Effector memory CD8-positive, alpha-beta T cell (primary cell): ENCODE measurements around the gene BIRC5.

Experiments used
- ATAC-seq: fragments of 150-1000 bp; cut with Tn5 transposase; replicated peaks from 2 replicates; pipeline ENCODE4 v1.10.0; 2021; ENCODE audit warnings: mild to moderate bottlenecking, moderate library complexity
- DNase-seq, 3 experiments: peaks; one replicate each; pipeline ENCODE4 v3.0.0; 2021
- H3K27ac Mint-ChIP-seq, 2 donors: one replicate each; pipeline ENCODE4 v1.8.0; 2022; ENCODE audit warnings: mild to moderate bottlenecking in 2 of 2, mixed read lengths in 2 of 2, moderate library complexity in 2 of 2
- H3K27me3 Mint-ChIP-seq, 2 donors: one replicate each; pipeline ENCODE4 v1.8.0; 2022; ENCODE audit warnings: mixed read lengths in 2 of 2
- H3K36me3 Mint-ChIP-seq: one replicate; pipeline ENCODE4 v1.8.0; 2022; ENCODE audit warnings: mild to moderate bottlenecking, moderate library complexity, mixed read lengths; ENCODE audit not compliant: insufficient read depth
- H3K4me1 Mint-ChIP-seq, 2 donors: one replicate each; pipeline ENCODE4 v1.8.0; 2022; ENCODE audit warnings: low read depth in 2 of 2, mixed read lengths in 2 of 2
- H3K4me3 Mint-ChIP-seq, 2 donors: one replicate each; pipeline ENCODE4 v1.8.0; 2022; ENCODE audit warnings: mild to moderate bottlenecking in 2 of 2, mixed read lengths in 2 of 2, moderate library complexity in 2 of 2
- H3K9me3 Mint-ChIP-seq, 2 donors: one replicate each; pipeline ENCODE4 v1.8.0; 2022; ENCODE audit warnings: mixed read lengths in 2 of 2

BIRC5 gene

DNA sequence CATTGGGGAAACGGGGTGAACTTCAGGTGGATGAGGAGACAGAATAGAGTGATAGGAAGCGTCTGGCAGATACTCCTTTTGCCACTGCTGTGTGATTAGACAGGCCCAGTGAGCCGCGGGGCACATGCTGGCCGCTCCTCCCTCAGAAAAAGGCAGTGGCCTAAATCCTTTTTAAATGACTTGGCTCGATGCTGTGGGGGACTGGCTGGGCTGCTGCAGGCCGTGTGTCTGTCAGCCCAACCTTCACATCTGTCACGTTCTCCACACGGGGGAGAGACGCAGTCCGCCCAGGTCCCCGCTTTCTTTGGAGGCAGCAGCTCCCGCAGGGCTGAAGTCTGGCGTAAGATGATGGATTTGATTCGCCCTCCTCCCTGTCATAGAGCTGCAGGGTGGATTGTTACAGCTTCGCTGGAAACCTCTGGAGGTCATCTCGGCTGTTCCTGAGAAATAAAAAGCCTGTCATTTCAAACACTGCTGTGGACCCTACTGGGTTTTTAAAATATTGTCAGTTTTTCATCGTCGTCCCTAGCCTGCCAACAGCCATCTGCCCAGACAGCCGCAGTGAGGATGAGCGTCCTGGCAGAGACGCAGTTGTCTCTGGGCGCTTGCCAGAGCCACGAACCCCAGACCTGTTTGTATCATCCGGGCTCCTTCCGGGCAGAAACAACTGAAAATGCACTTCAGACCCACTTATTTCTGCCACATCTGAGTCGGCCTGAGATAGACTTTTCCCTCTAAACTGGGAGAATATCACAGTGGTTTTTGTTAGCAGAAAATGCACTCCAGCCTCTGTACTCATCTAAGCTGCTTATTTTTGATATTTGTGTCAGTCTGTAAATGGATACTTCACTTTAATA, 10.4 kb downstream of the BIRC5 start:
- H3K4me1 Mint-ChIP-seq = no peaks in the 10 kb centered on the region
- DNase-seq (no peak), ATAC-seq (no peak)
- peaks cover 0 to 11% of the 10 kb centered on the region in 2 donors for H3K27me3 Mint-ChIP-seq
- H3K27ac Mint-ChIP-seq = peak overlapping the region in 1 of 2 donors; percentile 35
- H3K9me3 Mint-ChIP-seq = no peaks in the 10 kb centered on the region
- no peak overlapping the region for H3K4me3 Mint-ChIP-seq
- no peaks in the 10 kb centered on the region for H3K36me3 Mint-ChIP-seq

DNA sequence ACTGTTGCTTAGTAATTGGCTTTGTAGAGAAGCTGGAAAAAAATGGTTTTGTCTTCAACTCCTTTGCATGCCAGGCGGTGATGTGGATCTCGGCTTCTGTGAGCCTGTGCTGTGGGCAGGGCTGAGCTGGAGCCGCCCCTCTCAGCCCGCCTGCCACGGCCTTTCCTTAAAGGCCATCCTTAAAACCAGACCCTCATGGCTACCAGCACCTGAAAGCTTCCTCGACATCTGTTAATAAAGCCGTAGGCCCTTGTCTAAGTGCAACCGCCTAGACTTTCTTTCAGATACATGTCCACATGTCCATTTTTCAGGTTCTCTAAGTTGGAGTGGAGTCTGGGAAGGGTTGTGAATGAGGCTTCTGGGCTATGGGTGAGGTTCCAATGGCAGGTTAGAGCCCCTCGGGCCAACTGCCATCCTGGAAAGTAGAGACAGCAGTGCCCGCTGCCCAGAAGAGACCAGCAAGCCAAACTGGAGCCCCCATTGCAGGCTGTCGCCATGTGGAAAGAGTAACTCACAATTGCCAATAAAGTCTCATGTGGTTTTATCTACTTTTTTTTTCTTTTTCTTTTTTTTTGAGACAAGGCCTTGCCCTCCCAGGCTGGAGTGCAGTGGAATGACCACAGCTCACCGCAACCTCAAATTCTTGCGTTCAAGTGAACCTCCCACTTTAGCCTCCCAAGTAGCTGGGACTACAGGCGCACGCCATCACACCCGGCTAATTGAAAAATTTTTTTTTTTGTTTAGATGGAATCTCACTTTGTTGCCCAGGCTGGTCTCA, 11.2 kb downstream of the BIRC5 start:
- no peaks in the 10 kb centered on the region for H3K36me3 Mint-ChIP-seq
- no peak for DNase-seq
- peaks cover 0 to 19% of the 10 kb centered on the region in 2 donors for H3K27me3 Mint-ChIP-seq
- no peak overlapping the region for H3K27ac Mint-ChIP-seq
- H3K9me3 Mint-ChIP-seq = no peaks in the 10 kb centered on the region
- H3K4me1 Mint-ChIP-seq = no peaks in the 10 kb centered on the region
- ATAC-seq = no peak
- no peak overlapping the region for H3K4me3 Mint-ChIP-seq

GRCh38 chr17:78226055-78226758, 12.2 kb downstream of the BIRC5 start:
- peaks cover 0 to 2% of the 10 kb centered on the region in 2 donors for H3K4me1 Mint-ChIP-seq
- no peak overlapping the region for H3K4me3 Mint-ChIP-seq
- H3K9me3 Mint-ChIP-seq = no peaks in the 10 kb centered on the region
- no peak for ATAC-seq
- H3K36me3 Mint-ChIP-seq = no peaks in the 10 kb centered on the region
- DNase-seq = no peak
- H3K27me3 Mint-ChIP-seq = peaks cover 9 to 28% of the 10 kb centered on the region in 2 donors
- H3K27ac Mint-ChIP-seq = no peak overlapping the region

GRCh38 chr17:78226759-78227454, 12.9 kb downstream of the BIRC5 start:
- ATAC-seq = no peak

GRCh38 chr17:78227455-78227916, 13.4 kb downstream of the BIRC5 start:
- Mint-ChIP-seq H3K9me3 (no peaks in the 10 kb centered on the region), H3K27ac (no peak overlapping the region), H3K4me3 (no peak overlapping the region), H3K4me1 (peaks cover 0 to 5% of the 10 kb centered on the region in 2 donors), H3K27me3 (peaks cover 18 to 41% of the 10 kb centered on the region in 2 donors), H3K36me3 (no peaks in the 10 kb centered on the region)
- ATAC-seq (no peak), DNase-seq (no peak)

More at GRCh38 chr17:78226759-78227454, 12.9 kb downstream of the BIRC5 start:
- H3K4me1 Mint-ChIP-seq = peaks cover 0 to 2% of the 10 kb centered on the region in 2 donors
- no peak for DNase-seq
- no peaks in the 10 kb centered on the region for H3K36me3 Mint-ChIP-seq
- no peaks in the 10 kb centered on the region for H3K9me3 Mint-ChIP-seq
- no peak overlapping the region for H3K27ac Mint-ChIP-seq
- H3K4me3 Mint-ChIP-seq = no peak overlapping the region
- H3K27me3 Mint-ChIP-seq = peaks cover 12 to 35% of the 10 kb centered on the region in 2 donors

- Mint-ChIP-seq H3K4me1 (peaks cover 0 to 5% of the 10 kb centered on the region in 2 donors), H3K27me3 (peaks cover 25 to 48% of the 10 kb centered on the region in 2 donors)
- no peak for DNase-seq
Observed at GRCh38 chr17:78228176-78228575, 14.1 kb downstream of the BIRC5 start.

DNA sequence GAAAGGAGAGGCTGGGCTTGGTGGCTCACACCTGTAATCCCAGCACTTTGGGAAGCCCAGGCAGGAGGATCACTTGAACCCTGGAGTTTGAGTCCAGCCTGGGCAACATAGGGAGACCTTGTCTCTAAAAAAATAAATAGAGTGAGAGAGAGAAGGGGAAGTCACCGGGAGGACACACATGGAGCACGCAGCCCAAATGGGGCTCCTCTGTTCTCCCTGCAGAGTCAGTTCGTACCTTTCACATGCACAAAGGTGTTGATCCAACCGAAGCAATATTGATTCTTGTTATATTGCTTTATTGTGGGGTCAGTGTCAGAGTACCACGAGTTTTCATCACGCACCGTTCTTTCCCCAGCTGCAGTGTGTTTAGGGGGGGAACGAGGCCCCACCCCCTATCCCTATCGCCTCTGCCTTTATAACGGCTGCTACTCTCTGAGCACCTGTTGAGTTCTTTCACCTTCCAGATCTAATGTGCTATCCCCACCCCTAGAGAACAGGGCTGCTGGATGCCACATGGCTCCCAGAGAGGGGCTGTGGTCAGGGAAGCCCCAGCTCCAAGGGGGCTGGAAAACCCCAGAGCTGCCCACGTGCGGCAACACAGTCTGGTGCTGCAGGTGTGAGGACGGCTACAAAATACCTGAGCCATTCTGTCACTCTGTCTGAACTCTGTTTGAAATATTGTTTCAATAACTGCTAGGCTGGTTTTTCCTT, 16.4 kb downstream of the BIRC5 start:
- no peak overlapping the region for H3K4me3 Mint-ChIP-seq
- H3K36me3 Mint-ChIP-seq = peaks cover 3% of the 10 kb centered on the region
- DNase-seq (no peak), ATAC-seq (peak; percentile 41)
- peaks cover 0 to 5% of the 10 kb centered on the region in 2 donors for H3K4me1 Mint-ChIP-seq
- peaks cover 31 to 69% of the 10 kb centered on the region in 2 donors for H3K27me3 Mint-ChIP-seq
- no peak overlapping the region for H3K27ac Mint-ChIP-seq
- no peaks in the 10 kb centered on the region for H3K9me3 Mint-ChIP-seq

More at GRCh38 chr17:78228176-78228575, 14.1 kb downstream of the BIRC5 start:
- Mint-ChIP-seq H3K9me3 (no peaks in the 10 kb centered on the region), H3K4me3 (no peak overlapping the region), H3K27ac (no peak overlapping the region), H3K36me3 (no peaks in the 10 kb centered on the region)
- no peak for ATAC-seq

- DNase-seq = no peak
- peak within 1 kb of the TSS; percentile 29 to 54 for H3K4me3 Mint-ChIP-seq
- H3K36me3 Mint-ChIP-seq = peaks cover 3% of the 10 kb centered on the region
- peaks cover 0 to 5% of the 10 kb centered on the region in 2 donors for H3K4me1 Mint-ChIP-seq
- H3K27me3 Mint-ChIP-seq = peaks cover 31 to 69% of the 10 kb centered on the region in 2 donors
- no peak within 1 kb of the TSS for H3K27ac Mint-ChIP-seq
- no peaks in the 10 kb centered on the region for H3K9me3 Mint-ChIP-seq
- ATAC-seq = no peak
Observed at GRCh38 chr17:78230996-78231935, 17.2 kb downstream of the BIRC5 start, which contains the start of gene TMEM235. Gene TMEM235, plus strand, starts transcription at chr17:78231631. Its CDS starts 393 bp downstream, at chr17:78232024.

- Mint-ChIP-seq H3K36me3 (peaks cover 3% of the 10 kb centered on the region), H3K9me3 (no peaks in the 10 kb centered on the region), H3K4me3 (peak overlapping the region; percentile 29 to 54), H3K27me3 (peaks cover 31 to 69% of the 10 kb centered on the region in 2 donors), H3K4me1 (peaks cover 0 to 5% of the 10 kb centered on the region in 2 donors), H3K27ac (no peak overlapping the region)
- ATAC-seq (peak; percentile 70), DNase-seq (no peak)
Observed at GRCh38 chr17:78231991-78232858, 18.2 kb downstream of the BIRC5 start.

- no peak for ATAC-seq
- no peak overlapping the region for H3K27ac Mint-ChIP-seq
- H3K27me3 Mint-ChIP-seq = peaks cover 31 to 64% of the 10 kb centered on the region in 2 donors
- no peak overlapping the region for H3K4me3 Mint-ChIP-seq
- peaks cover 0 to 5% of the 10 kb centered on the region in 2 donors for H3K4me1 Mint-ChIP-seq
- DNase-seq = no peak
- no peaks in the 10 kb centered on the region for H3K9me3 Mint-ChIP-seq
- peaks cover 3% of the 10 kb centered on the region for H3K36me3 Mint-ChIP-seq
Observed at GRCh38 chr17:78232859-78233173, 18.8 kb downstream of the BIRC5 start.

- Mint-ChIP-seq H3K27ac (no peak overlapping the region), H3K27me3 (peaks cover 31 to 59% of the 10 kb centered on the region in 2 donors), H3K36me3 (peaks cover 3% of the 10 kb centered on the region), H3K4me1 (peaks cover 0 to 5% of the 10 kb centered on the region in 2 donors), H3K9me3 (no peaks in the 10 kb centered on the region), H3K4me3 (no peak overlapping the region)
- ATAC-seq = no peak
- DNase-seq = no peak
Observed at GRCh38 chr17:78233678-78234077, 19.6 kb downstream of the BIRC5 start.
